Naive thymus-derived CD8-positive, alpha-beta T cell (primary cell): ENCODE measurements around the gene SPOPL. TPM values are rescaled to one million over a fixed set of nuclear protein-coding genes. Genes with fewer than 3 reads are reported as not detected.
"Not testable (repeated sequence)": the region's sequence is repeated elsewhere in the genome, so short reads cannot be mapped to it uniquely, and the experiment has no call there.

Experiments
- ATAC-seq, 2 donors: fragments of 150-1000 bp; cut with Tn5 transposase in 1 of 2; sonication (Bioruptor Pico), chemical (Tn5 transposase) in 1 of 2; 1 replicate in 1 of 2; 2 replicates in 1 of 2; pipeline ENCODE4 v1.10.0; 2021; ENCODE audit warnings: mild to moderate bottlenecking in 2 of 2, moderate library complexity in 2 of 2
- POLR2A ChIA-PET: fragments of 350-600 bp; sonication (Branson Sonifier 250); formaldehyde crosslinking; loops from one replicate; lab custom pipeline; 2021; ENCODE audit warnings: antibody characterized with exemption; lab: Charles Lee
- DNase-seq, 10 donors: peaks; one replicate each; pipeline versions ENCODE4 v3.0.0 to v3.0.0-alpha.2; 2020 to 2022
- H3K27ac Mint-ChIP-seq, 10 donors: one replicate each; pipeline ENCODE4 v1.8.0; 2020 to 2022; ENCODE audit warnings: mild to moderate bottlenecking in 10 of 10, mixed read lengths in 10 of 10, moderate library complexity in 4 of 10, inconsistent platforms in 1 of 10
- H3K27me3 Mint-ChIP-seq, 5 donors: one replicate each; pipeline ENCODE4 v1.8.0; 2021 to 2022; ENCODE audit warnings: mixed read lengths in 5 of 5
- H3K36me3 Mint-ChIP-seq, 3 donors: one replicate each; pipeline ENCODE4 v1.8.0; 2020 to 2022; ENCODE audit warnings: mixed read lengths in 3 of 3, mild to moderate bottlenecking in 2 of 3, inconsistent platforms in 1 of 3
- H3K4me1 Mint-ChIP-seq, 4 donors: one replicate each; pipeline ENCODE4 v1.8.0; 2021 to 2022; ENCODE audit warnings: mixed read lengths in 4 of 4
- H3K4me3 Mint-ChIP-seq, 10 donors: one replicate each; pipeline ENCODE4 v1.8.0; 2020 to 2022; ENCODE audit warnings: mild to moderate bottlenecking in 10 of 10, mixed read lengths in 10 of 10, moderate library complexity in 6 of 10, inconsistent platforms in 1 of 10
- H3K9me3 Mint-ChIP-seq, 9 donors: one replicate each; pipeline ENCODE4 v1.8.0; 2020 to 2022; ENCODE audit warnings: mixed read lengths in 9 of 9, mild to moderate bottlenecking in 3 of 9, inconsistent platforms in 1 of 9, moderate library complexity in 1 of 9
- polyA plus RNA-seq, 3 donors: library from polyadenylated mRNA; unstranded; fragments of 300-500 nt; fragmentation: Illumina TruSeq; gene quantifications; one replicate each; pipeline ENCODE4 v1.2.3, GENCODE V29; 2021
- total RNA-seq, 8 experiments: library from RNA in 2 of 8; stranded (reverse) in 2 of 8; gene quantifications; one replicate each; pipeline ENCODE4 v1.2.3 and lab custom pipeline; 2021 to 2026

The SPOPL gene
- total and polyA plus RNA-seq, 5 experiments from 2014 or later = 0.23 to 11.6 (median 0.66) TPM

DNA sequence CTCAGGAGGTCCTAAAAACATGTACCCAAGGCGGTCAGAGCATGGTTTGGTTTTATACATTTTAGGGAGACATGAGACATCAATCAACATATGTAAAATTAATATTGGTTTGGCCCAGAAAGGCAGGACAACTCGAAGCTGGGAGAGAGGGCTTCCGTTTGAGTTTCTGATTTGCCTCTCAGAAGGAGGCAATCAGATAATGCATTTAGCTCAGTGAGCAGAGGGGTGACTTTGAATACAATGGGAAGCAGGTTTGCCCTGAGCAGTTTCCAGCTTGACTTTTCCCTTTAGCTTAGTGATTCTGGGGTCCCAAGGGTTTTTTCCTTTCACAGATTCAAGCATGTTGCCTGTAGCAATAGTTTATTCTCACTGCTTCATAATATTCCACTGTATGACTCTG, 12.6 kb downstream of the SPOPL start:
- POLR2A ChIA-PET = no interaction called here
- Mint-ChIP-seq H3K27ac (no peak overlapping the region), H3K36me3 (peaks cover 14 to 23% (median 22%) of the 10 kb centered on the region in 3 donors), H3K4me1 (peaks cover 22 to 64% (median 41%) of the 10 kb centered on the region in 4 donors), H3K4me3 (no peak overlapping the region), H3K9me3 (peaks cover 0 to 11% (median 5%) of the 10 kb centered on the region in 9 donors), H3K27me3 (peaks cover 0 to 18% (median 11%) of the 10 kb centered on the region in 5 donors)
- DNase-seq (no peak), ATAC-seq (no peak)

DNA sequence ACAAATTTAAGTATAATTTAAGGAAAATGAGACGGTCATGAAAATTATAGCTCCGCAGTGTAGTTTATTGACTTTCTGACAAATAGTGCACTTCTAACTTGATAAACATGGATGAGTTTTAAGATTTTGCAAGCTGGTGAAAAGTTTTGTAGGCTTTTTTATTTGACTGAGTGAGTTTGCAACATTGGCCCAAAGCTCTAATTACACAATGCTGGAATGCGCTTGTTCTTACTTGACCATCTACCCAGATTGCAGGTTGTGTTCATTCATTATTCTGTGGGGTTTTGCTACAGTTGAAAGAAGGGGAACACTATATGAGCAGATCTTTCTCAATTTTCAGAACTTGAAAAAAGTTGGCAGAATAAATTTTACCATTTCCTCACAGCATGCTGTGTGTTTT, 13.5 kb downstream of the SPOPL start:
- peaks cover 0 to 18% (median 10%) of the 10 kb centered on the region in 5 donors for H3K27me3 Mint-ChIP-seq
- no peak overlapping the region for H3K27ac Mint-ChIP-seq
- H3K4me1 Mint-ChIP-seq = peaks cover 18 to 61% (median 41%) of the 10 kb centered on the region in 4 donors
- POLR2A ChIA-PET = no interaction called here
- ATAC-seq = no peak
- H3K9me3 Mint-ChIP-seq = peaks cover 0 to 7% (median 5%) of the 10 kb centered on the region in 9 donors
- no peak for DNase-seq
- peak overlapping the region in 2 of 10 donors; percentile 5 to 16 for H3K4me3 Mint-ChIP-seq
- peaks cover 8 to 16% (median 14%) of the 10 kb centered on the region in 3 donors for H3K36me3 Mint-ChIP-seq

DNA sequence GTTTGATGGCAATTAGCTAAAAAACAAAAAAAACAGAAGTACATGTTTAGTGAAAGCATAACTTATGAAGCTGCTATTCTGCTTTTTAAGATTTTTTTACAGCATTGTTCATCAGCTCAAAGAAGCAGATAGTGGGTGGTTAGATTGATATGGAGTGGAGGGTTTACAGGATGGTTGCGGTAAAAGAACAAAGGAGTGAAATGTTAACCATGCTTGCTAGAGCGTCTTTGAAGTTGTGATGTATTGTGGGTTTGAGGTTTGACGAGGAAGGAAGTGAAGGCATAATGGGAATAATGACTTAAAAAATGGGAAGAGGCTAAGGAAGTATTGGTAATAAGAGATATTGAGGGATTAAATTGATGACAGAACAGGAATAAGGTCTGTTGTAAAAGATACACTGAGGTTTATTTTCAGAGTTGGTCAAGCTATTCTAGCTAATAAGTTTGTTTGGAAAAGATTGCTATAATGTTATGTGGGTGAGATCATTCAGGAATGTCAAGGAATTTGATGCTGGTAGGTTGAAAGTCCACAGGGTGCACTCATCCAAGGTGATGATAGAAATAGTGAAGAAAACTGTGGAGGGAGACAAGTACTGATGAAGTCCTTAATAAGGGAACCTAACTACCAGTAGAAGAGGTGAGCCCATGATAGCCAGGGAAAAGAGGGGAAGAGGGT, 14.6 kb downstream of the SPOPL start:
- no peak overlapping the region for H3K27ac Mint-ChIP-seq
- peak overlapping the region in 6 of 10 donors; percentile 3 to 60 (median 22) for H3K4me3 Mint-ChIP-seq
- DNase-seq (peak in 2 of 10 donors; percentile 44 to 53), ATAC-seq (peak; percentile 63 to 84)
- POLR2A ChIA-PET = no interaction called here
- peaks cover 18 to 61% (median 43%) of the 10 kb centered on the region in 4 donors for H3K4me1 Mint-ChIP-seq
- H3K27me3 Mint-ChIP-seq = peaks cover 0 to 18% (median 10%) of the 10 kb centered on the region in 5 donors
- H3K9me3 Mint-ChIP-seq = peaks cover 0 to 7% (median 4%) of the 10 kb centered on the region in 9 donors
- H3K36me3 Mint-ChIP-seq = peaks cover 5 to 14% (median 7%) of the 10 kb centered on the region in 3 donors

DNA sequence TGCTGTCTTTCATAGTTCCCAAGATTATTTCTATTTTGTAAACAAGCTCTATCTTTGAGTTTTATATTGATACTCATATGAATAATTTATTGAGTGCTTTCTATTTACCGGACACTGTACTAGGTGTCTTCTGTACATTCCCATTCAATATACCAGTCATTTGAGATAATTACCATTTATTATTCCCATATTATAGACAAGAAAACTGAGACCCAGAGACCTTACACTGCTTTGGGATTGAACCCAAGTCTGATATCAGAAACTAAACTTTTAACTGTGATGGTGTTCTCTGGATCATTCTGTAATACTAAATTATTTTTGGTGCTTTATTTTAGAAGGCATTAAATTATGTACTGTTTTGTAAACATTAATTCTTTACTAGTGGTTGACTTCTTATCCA, 17.3 kb downstream of the SPOPL start:
- peaks cover 0 to 13% (median under 1%) of the 10 kb centered on the region in 9 donors for H3K9me3 Mint-ChIP-seq
- no peak for ATAC-seq
- peaks cover 14 to 56% (median 34%) of the 10 kb centered on the region in 4 donors for H3K4me1 Mint-ChIP-seq
- POLR2A ChIA-PET = no interaction called here
- H3K36me3 Mint-ChIP-seq = peaks cover 9 to 14% (median 12%) of the 10 kb centered on the region in 3 donors
- no peak for DNase-seq
- H3K27ac Mint-ChIP-seq = no peak overlapping the region
- no peak overlapping the region for H3K4me3 Mint-ChIP-seq
- peaks cover 0 to 11% (median 3%) of the 10 kb centered on the region in 5 donors for H3K27me3 Mint-ChIP-seq

DNA sequence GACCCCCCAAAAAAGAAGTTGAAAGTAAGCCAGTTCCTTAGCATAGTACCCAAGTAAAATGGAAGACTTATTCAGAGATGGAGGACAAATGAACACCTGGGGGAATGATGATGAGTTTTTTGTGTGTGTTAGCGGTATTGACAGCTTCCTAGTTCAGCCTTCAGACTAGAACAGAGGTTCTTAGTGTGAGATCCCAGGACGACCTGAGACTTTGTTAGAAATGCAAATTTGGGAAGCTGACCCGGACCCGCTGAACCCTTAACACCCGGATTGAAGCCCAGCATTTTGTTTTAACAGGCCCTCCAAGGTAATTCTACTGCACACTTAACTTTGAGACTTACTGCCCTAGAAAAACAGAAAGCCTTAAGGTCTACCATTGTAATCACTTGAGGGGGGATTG, 20.3 kb downstream of the SPOPL start:
- POLR2A ChIA-PET = no interaction called here
- ATAC-seq = no peak
- H3K27ac Mint-ChIP-seq = no peak overlapping the region
- peaks cover 5 to 36% (median 9%) of the 10 kb centered on the region in 4 donors for H3K4me1 Mint-ChIP-seq
- H3K36me3 Mint-ChIP-seq = peaks cover 21 to 26% (median 23%) of the 10 kb centered on the region in 3 donors
- no peaks in the 10 kb centered on the region for H3K27me3 Mint-ChIP-seq
- DNase-seq = no peak
- peaks cover 0 to 26% (median 14%) of the 10 kb centered on the region in 9 donors for H3K9me3 Mint-ChIP-seq
- no peak overlapping the region for H3K4me3 Mint-ChIP-seq

DNA sequence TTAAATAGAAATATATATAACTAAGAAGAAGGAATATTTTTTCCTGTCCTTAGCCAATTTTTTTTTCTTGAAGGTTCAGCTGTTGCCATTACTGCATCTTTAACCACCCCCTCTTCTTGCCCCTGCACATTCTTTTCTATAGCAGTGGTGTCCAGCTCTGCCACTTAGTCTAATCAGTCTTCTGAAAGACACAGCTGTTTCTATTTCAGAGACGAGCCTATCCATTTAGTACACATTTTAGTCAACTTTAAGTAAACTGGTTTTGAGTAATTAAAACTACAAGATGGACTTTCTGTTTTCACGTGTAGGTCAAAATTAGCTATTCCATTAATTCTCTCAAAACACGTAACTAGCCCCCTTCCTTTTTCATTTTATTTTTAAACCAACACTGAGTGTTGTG, 21.0 kb downstream of the SPOPL start:
- no peak overlapping the region for H3K27ac Mint-ChIP-seq
- POLR2A ChIA-PET = no interaction called here
- peaks cover 6 to 35% (median 13%) of the 10 kb centered on the region in 4 donors for H3K4me1 Mint-ChIP-seq

DNA sequence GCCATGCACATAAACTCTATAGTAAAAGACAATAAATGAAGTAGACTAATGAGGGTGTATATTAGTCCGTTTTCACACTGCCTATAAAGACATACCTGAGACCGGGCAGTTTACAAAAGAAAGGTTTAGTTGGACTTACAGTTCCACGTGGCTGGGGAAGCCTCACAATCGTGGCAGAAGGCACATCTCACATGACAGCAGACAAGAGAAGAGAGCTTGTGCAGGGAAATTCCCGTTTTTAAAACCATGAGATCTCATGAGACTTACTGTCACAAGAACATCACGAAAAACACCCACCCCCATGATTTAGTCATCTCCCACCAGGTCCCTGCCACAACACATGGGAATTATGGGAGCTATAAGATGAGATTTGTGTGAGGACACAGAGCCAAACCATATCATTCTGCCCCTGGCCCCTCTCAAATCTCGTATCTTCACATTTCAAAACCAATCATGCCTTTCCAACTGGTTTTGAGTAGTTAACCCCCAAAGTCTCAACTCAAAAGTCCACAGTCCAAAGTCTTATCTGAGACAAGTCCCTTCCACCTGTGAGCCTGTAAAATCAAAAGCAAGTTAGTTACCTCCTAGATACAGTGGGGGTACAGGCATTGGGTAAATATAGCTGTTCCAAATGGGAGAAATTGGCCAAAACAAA, 21.6 kb downstream of the SPOPL start:
- peaks cover 21 to 26% (median 23%) of the 10 kb centered on the region in 3 donors for H3K36me3 Mint-ChIP-seq
- not testable (repeated sequence) for H3K27me3 Mint-ChIP-seq

More for the DNA sequence above, 21.0 kb downstream of the SPOPL start:
- Mint-ChIP-seq H3K9me3 (peaks cover 0 to 26% (median 14%) of the 10 kb centered on the region in 9 donors), H3K4me3 (no peak overlapping the region), H3K36me3 (peaks cover 21 to 26% (median 23%) of the 10 kb centered on the region in 3 donors), H3K27me3 (no peaks in the 10 kb centered on the region)
- no peak for ATAC-seq
- DNase-seq = no peak

DNA sequence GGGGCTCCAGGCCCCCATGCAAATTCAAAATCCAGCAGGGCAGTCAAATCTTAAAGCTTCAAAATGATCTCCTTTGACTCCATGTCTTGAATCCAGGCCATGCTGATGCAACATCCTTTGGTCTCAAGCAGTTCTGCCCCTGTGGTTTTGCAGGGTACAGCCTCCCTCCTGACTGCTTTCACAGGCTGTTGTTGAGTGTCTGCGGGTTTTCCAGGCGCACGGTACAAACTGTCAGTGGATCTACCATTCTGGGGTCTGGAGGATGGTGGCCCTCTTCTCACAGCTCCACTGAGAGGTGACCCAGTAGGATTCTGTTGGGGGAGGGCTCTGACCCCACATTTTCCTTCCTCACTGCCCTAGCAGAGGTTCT, 22.1 kb downstream of the SPOPL start:
- peaks cover 21 to 26% (median 23%) of the 10 kb centered on the region in 3 donors for H3K36me3 Mint-ChIP-seq
- H3K27ac Mint-ChIP-seq, H3K27me3 Mint-ChIP-seq, ATAC-seq, DNase-seq, H3K4me3 Mint-ChIP-seq, POLR2A ChIA-PET: not testable (repeated sequence)
- H3K4me1 Mint-ChIP-seq = peaks cover 6 to 37% (median 12%) of the 10 kb centered on the region in 4 donors
- peaks cover 0 to 26% (median 14%) of the 10 kb centered on the region in 9 donors for H3K9me3 Mint-ChIP-seq

More for the DNA sequence above, 21.6 kb downstream of the SPOPL start:
- peaks cover 0 to 26% (median 14%) of the 10 kb centered on the region in 9 donors for H3K9me3 Mint-ChIP-seq
- peaks cover 8 to 37% (median 13%) of the 10 kb centered on the region in 4 donors for H3K4me1 Mint-ChIP-seq
- ATAC-seq, H3K4me3 Mint-ChIP-seq, DNase-seq, POLR2A ChIA-PET, H3K27ac Mint-ChIP-seq: not testable (repeated sequence)

DNA sequence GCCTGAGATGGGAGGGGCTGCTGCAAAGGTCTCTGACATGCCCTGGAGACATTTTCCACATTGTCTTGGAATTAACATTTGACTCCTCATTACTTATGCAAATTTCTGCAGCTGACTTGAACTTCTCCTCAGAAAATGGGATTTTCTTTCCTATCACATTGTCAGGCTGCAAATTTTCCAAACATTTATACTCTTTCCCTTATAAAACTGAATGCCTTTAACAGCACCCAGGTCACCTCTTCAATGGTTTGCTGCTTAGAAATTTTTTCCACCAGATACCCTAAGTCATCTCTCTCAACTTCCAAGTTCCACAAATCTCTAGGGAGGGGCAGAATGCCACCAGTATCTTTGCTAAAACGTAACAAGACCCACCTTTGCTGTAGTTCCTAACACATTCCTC, 22.8 kb downstream of the SPOPL start:
- Mint-ChIP-seq H3K36me3 (peaks cover 21 to 26% (median 23%) of the 10 kb centered on the region in 3 donors), H3K9me3 (peaks cover 0 to 26% (median 14%) of the 10 kb centered on the region in 9 donors), H3K4me1 (peaks cover 6 to 39% (median 12%) of the 10 kb centered on the region in 4 donors), H3K4me3 (peak overlapping the region in 1 of 10 donors; percentile 11)
- H3K27ac Mint-ChIP-seq, POLR2A ChIA-PET, H3K27me3 Mint-ChIP-seq, DNase-seq, ATAC-seq: not testable (repeated sequence)

DNA sequence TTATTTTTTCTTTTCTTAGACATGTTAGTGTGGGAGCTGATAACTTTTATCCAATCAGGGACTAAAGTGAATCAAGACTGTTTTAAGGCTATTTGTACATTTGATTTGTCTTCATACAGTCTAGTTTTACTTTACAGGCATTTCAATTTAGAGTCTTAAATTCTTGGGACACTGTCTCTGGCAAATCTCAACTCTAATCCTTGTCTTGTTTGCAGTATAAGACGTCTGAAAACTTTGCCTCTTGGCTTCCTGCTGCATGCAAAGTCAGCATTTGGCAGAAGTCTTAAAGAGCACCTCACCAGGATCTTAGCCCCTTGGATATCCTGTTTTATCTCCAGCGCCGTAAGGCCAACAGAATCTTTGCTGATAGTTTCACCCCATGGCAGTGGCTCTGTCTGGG, 30.3 kb downstream of the SPOPL start:
- Mint-ChIP-seq H3K4me1 (peaks cover 17 to 72% (median 20%) of the 10 kb centered on the region in 4 donors), H3K4me3 (no peak overlapping the region), H3K27ac (no peak overlapping the region), H3K36me3 (peaks cover 13 to 21% (median 13%) of the 10 kb centered on the region in 3 donors), H3K27me3 (no peaks in the 10 kb centered on the region), H3K9me3 (peaks cover 0 to 11% (median 2%) of the 10 kb centered on the region in 9 donors)
- DNase-seq (no peak), ATAC-seq (no peak)
- POLR2A ChIA-PET = no interaction called here

DNA sequence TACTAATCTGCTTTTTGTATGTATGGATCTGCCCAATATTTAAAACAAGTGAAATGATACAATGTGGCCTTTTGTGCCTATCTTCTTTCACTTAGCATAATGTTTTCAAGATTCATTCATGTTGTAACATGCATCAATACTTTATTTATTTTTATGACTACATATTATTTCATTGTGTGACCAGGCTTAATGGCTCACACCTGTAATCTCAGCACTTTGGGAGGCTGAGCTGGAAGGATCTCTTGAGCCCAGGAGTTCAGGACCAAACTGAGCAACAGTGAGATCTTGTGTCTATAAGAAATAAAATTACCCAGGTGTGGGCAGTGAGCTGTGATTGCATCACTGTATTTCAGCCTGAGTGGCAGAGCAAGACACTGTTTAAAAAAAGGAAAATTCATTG, 33.2 kb downstream of the SPOPL start:
- no peak overlapping the region for H3K4me3 Mint-ChIP-seq
- peaks cover 10 to 53% (median 13%) of the 10 kb centered on the region in 4 donors for H3K4me1 Mint-ChIP-seq
- DNase-seq (no peak), ATAC-seq (no peak)
- POLR2A ChIA-PET = no interaction called here
- H3K9me3 Mint-ChIP-seq = peaks cover 7 to 30% (median 11%) of the 10 kb centered on the region in 9 donors
- no peaks in the 10 kb centered on the region for H3K27me3 Mint-ChIP-seq
- H3K36me3 Mint-ChIP-seq = peaks cover 28 to 40% (median 31%) of the 10 kb centered on the region in 3 donors
- H3K27ac Mint-ChIP-seq = no peak overlapping the region

DNA sequence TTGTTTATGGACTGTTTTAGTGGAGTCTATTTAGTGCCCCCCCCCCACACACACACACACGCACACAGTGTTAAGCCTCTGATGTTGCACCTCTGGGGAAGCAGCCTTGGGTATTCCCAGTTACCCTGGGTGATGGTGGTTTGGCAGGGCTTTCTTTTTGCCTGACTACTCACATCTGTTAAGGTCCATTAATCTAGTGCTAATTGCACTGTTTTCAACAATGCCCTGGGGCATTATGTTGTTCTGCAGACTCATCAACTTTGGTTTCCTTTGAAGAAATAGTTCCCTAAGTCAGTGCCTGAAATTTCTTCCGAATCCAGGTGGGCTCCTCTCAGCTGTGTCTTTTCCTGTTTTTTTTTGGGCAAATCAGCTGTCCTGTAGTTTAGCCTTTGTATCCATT, 34.7 kb downstream of the SPOPL start:
- POLR2A ChIA-PET = no interaction called here
- H3K4me3 Mint-ChIP-seq = no peak overlapping the region
- no peaks in the 10 kb centered on the region for H3K27me3 Mint-ChIP-seq
- H3K36me3 Mint-ChIP-seq = peaks cover 29 to 47% (median 34%) of the 10 kb centered on the region in 3 donors
- DNase-seq (no peak), ATAC-seq (no peak)
- H3K4me1 Mint-ChIP-seq = peaks cover under 1 to 46% (median 7%) of the 10 kb centered on the region in 4 donors
- peaks cover 7 to 35% (median 11%) of the 10 kb centered on the region in 9 donors for H3K9me3 Mint-ChIP-seq
- H3K27ac Mint-ChIP-seq = no peak overlapping the region

DNA sequence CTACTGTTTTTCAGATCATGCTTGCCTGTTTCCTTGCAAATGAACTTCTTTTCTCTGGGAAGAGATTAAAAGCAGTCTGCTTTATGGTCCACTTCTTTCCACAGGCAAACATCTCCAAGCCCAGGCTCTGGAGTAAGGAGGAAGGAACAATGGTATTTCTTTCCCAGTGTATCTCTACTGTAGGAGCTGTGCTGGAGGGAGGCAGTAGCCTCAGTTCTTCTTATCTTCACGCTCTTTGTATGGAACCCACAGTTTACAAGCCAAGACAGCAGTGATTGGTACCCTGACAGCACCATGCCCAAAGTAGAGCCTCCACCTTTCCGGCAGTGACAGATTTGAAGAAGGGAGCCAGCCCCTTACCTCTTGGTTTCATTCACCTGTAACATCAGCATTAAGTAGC, 35.2 kb downstream of the SPOPL start:
- Mint-ChIP-seq H3K9me3 (peaks cover 7 to 40% (median 14%) of the 10 kb centered on the region in 9 donors), H3K4me1 (peaks cover 5 to 46% (median 8%) of the 10 kb centered on the region in 4 donors), H3K27ac (no peak overlapping the region), H3K4me3 (no peak overlapping the region), H3K36me3 (peaks cover 32 to 50% (median 38%) of the 10 kb centered on the region in 3 donors), H3K27me3 (no peaks in the 10 kb centered on the region)
- POLR2A ChIA-PET = no interaction called here
- ATAC-seq (no peak), DNase-seq (no peak)
